Measurements from ENCODE around the gene MLLT6.

GRCh38 chr17:38729368-38729885, 24.4 kb downstream of the MLLT6 start:
- TF ChIP-seq CTCF (IDR thresholded peaks at IDR 0.05) (no peak), POLR2AphosphoS5 (IDR thresholded peaks at IDR 0.05; ENCODE audit: low read depth, low read length) (no peak; the same call in 1 of the 2 replicates), SIN3A (IDR thresholded peaks at IDR 0.05; ENCODE audit: borderline replicate concordance, insufficient read depth, low read depth, low read length) (no peak)

Measured in Panc1 (cell line).